Panc1 (cell line): ENCODE data around the gene HPN. TPM values are rescaled to one million over a fixed set of nuclear protein-coding genes. Genes with fewer than 3 reads are reported as not detected.

Source experiments
- ATAC-seq: fragments of 200-7000 bp; cut with Tn5 transposase; 2 replicates; pipeline ENCODE4 v1.9.1; 2020; ENCODE audit warnings: mild to moderate bottlenecking, moderate library complexity
- BruUV-seq: library from RNA; stranded (reverse); fragments of 400-500 nt; replicated peaks from 2 replicates; lab custom pipeline; 2021; lab: Mats Ljungman, UMichigan
- CTCF ChIA-PET: fragments of 300-600 bp; sonication (Branson Sonifier 250); formaldehyde crosslinking; loops from one replicate; lab custom pipeline; 2022; ENCODE audit warnings: antibody characterized with exemption; lab: Charles Lee
- POLR2A ChIA-PET: fragments of 300-600 bp; sonication (Branson Sonifier 250); formaldehyde crosslinking; loops from one replicate; lab custom pipeline; 2022; ENCODE audit warnings: antibody characterized with exemption; lab: Charles Lee
- DNase-seq: peaks from one replicate; pipeline ENCODE4 v3.0.0-alpha.2; 2010; ENCODE audit warnings: low read depth, low spot score
- H3K27ac ChIP-seq: 2 replicates; pipeline ENCODE4 v1.5.1; 2011; ENCODE audit warnings: mild to moderate bottlenecking, low read length, inconsistent platforms
- H3K27me3 ChIP-seq: fragments of 200-500 bp; sonication (Bioruptor generic); 2 replicates; pipeline ENCODE4 v1.6.0; 2014; ENCODE audit warnings: low read length, inconsistent platforms; ENCODE audit not compliant: control insufficient read depth, insufficient read depth
- H3K36me3 ChIP-seq: fragments of 200-500 bp; sonication (Bioruptor generic); 2 replicates; pipeline ENCODE4 v1.5.1; 2014; ENCODE audit warnings: inconsistent platforms, mild to moderate bottlenecking, low read length, moderate library complexity; ENCODE audit not compliant: control insufficient read depth, insufficient read depth
- H3K4me1 ChIP-seq: 2 replicates; pipeline ENCODE4 v1.5.1; 2011; ENCODE audit warnings: inconsistent platforms, mild to moderate bottlenecking, low read length, moderate library complexity; ENCODE audit not compliant: control insufficient read depth, insufficient read depth
- H3K4me3 ChIP-seq, 2 experiments: 2 replicates each; pipeline ENCODE4 v1.5.1; 2011 to 2012; ENCODE audit warnings: low read depth in 2 of 2, low read length in 2 of 2, mild to moderate bottlenecking in 2 of 2, inconsistent platforms in 1 of 2, moderate library complexity in 1 of 2
- H3K9me3 ChIP-seq: fragments of 200-500 bp; sonication (Bioruptor generic); 2 replicates; pipeline ENCODE4 v1.5.1; 2014; ENCODE audit warnings: low read depth, mild to moderate bottlenecking, inconsistent platforms, low read length, moderate library complexity; ENCODE audit not compliant: control insufficient read depth, insufficient read depth
- POLR2AphosphoS5 ChIP-seq: IDR thresholded peaks from 2 replicates; pipeline ENCODE4 v1.6.1; 2012; ENCODE audit warnings: mild to moderate bottlenecking, low read depth, low read length, moderate library complexity
- SIN3A ChIP-seq: IDR thresholded peaks from 2 replicates; pipeline ENCODE4 v1.6.1; 2012; ENCODE audit warnings: low read depth, mild to moderate bottlenecking, low read length, moderate library complexity, borderline replicate concordance; ENCODE audit not compliant: insufficient read depth
- TCF7L2 ChIP-seq: IDR thresholded peaks from 2 replicates; pipeline ENCODE4 v1.6.1; 2011; ENCODE audit warnings: mild to moderate bottlenecking, low read depth, low read length, inconsistent platforms
- in situ Hi-C: cut with HindIII; loops from 2 replicates; pipeline ENCODE4 v1.10.0; 2016; ENCODE audit warnings: low sequenced_read_pairs, low pct_unique_long_range_greater_than_20kb
- intact Hi-C: fragments of 100-400 bp; cut with micrococcal nuclease; formaldehyde crosslinking; loops from one replicate; pipeline ENCODE4 v1.10.0; 2022; ENCODE audit not compliant: unreplicated experiment
- total RNA-seq: library from RNA; stranded (reverse); gene quantifications from one replicate; pipeline ENCODE4 v1.2.1, GENCODE V29; 2021; ENCODE audit not compliant: unreplicated experiment
- TF ChIP-seq, protein P1 (sequence below): fragments of 450-650 bp; IDR thresholded peaks from 2 replicates; pipeline ENCODE4 v1.5.1; 2017; ENCODE audit warnings: mild to moderate bottlenecking
- TF ChIP-seq, protein P2 (sequence below), 2 experiments: IDR thresholded peaks; 2 replicates each; pipeline ENCODE4 v1.6.1; 2011 to 2012; ENCODE audit warnings: low read depth in 2 of 2, control low read depth in 1 of 2, low read length in 1 of 2, mild to moderate bottlenecking in 1 of 2, moderate library complexity in 1 of 2; ENCODE audit not compliant: insufficient read depth in 1 of 2

The HPN gene
- total RNA-seq, 1 experiment from 2014 or later, result 0.08 TPM

DNA sequence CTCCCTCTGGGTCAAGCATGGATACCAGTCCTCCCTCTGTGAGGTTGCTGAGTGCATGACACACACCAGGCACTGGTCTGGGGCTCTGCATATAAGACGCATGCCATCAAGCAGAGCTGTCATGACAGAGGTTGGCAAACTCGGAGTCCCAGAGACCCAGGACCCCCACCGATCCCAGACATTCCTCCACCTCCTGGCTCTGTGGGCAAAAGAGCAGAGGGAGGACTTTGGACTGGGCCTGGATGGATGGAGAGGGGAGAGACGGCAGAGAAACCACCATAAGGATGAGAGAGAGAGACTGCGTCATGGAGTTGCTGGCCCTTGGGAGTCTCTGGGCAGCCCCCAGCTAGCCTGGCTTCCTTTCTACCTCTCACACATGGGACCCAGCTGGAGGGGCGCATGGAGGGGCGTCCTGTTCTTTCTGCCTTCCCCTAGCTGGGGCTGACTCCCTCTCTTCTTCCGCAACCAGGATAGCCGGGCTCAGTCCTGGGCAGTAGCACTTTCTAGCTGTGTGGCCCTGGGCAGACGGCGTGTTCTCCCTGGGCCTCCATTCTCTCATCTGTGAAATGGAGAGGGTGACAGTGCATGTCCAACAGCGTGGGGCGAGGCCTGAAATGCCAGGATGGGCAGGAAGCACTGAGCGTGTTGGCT is 1.6 kb downstream of the HPN start:
- TF ChIP-seq, protein P1, sequence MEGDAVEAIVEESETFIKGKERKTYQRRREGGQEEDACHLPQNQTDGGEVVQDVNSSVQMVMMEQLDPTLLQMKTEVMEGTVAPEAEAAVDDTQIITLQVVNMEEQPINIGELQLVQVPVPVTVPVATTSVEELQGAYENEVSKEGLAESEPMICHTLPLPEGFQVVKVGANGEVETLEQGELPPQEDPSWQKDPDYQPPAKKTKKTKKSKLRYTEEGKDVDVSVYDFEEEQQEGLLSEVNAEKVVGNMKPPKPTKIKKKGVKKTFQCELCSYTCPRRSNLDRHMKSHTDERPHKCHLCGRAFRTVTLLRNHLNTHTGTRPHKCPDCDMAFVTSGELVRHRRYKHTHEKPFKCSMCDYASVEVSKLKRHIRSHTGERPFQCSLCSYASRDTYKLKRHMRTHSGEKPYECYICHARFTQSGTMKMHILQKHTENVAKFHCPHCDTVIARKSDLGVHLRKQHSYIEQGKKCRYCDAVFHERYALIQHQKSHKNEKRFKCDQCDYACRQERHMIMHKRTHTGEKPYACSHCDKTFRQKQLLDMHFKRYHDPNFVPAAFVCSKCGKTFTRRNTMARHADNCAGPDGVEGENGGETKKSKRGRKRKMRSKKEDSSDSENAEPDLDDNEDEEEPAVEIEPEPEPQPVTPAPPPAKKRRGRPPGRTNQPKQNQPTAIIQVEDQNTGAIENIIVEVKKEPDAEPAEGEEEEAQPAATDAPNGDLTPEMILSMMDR, result no peak
- TF ChIP-seq POLR2AphosphoS5, result no peak
- TF ChIP-seq, protein P2, sequence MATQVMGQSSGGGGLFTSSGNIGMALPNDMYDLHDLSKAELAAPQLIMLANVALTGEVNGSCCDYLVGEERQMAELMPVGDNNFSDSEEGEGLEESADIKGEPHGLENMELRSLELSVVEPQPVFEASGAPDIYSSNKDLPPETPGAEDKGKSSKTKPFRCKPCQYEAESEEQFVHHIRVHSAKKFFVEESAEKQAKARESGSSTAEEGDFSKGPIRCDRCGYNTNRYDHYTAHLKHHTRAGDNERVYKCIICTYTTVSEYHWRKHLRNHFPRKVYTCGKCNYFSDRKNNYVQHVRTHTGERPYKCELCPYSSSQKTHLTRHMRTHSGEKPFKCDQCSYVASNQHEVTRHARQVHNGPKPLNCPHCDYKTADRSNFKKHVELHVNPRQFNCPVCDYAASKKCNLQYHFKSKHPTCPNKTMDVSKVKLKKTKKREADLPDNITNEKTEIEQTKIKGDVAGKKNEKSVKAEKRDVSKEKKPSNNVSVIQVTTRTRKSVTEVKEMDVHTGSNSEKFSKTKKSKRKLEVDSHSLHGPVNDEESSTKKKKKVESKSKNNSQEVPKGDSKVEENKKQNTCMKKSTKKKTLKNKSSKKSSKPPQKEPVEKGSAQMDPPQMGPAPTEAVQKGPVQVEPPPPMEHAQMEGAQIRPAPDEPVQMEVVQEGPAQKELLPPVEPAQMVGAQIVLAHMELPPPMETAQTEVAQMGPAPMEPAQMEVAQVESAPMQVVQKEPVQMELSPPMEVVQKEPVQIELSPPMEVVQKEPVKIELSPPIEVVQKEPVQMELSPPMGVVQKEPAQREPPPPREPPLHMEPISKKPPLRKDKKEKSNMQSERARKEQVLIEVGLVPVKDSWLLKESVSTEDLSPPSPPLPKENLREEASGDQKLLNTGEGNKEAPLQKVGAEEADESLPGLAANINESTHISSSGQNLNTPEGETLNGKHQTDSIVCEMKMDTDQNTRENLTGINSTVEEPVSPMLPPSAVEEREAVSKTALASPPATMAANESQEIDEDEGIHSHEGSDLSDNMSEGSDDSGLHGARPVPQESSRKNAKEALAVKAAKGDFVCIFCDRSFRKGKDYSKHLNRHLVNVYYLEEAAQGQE (IDR thresholded peaks at IDR 0.05; ENCODE audit: insufficient read depth in 1 of 2, low read depth in 2 of 2, low read length in 1 of 2), result no peak
- TF ChIP-seq TCF7L2, result no peak
- TF ChIP-seq SIN3A, result no peak
- H3K9me3 ChIP-seq, result no peaks in the 10 kb centered on the region
- H3K4me1 ChIP-seq, result peaks cover 10% of the 10 kb centered on the region
- H3K27me3 ChIP-seq, result no peaks in the 10 kb centered on the region
- ChIA-PET POLR2A (no interaction called here), CTCF (no interaction called here)
- H3K27ac ChIP-seq, result no peak overlapping the region
- in situ Hi-C loops, result no loop called here
- no peaks in the 10 kb centered on the region for H3K36me3 ChIP-seq
- no TSS peak for BruUV-seq
- ATAC-seq (no peak), DNase-seq (no peak)
- H3K4me3 ChIP-seq, result no peak overlapping the region
- intact Hi-C loops, result loop anchor here (10.0 kb wide), 1 partner anchor 52 kb away; no protein-coding TSS in a partner anchor

DNA sequence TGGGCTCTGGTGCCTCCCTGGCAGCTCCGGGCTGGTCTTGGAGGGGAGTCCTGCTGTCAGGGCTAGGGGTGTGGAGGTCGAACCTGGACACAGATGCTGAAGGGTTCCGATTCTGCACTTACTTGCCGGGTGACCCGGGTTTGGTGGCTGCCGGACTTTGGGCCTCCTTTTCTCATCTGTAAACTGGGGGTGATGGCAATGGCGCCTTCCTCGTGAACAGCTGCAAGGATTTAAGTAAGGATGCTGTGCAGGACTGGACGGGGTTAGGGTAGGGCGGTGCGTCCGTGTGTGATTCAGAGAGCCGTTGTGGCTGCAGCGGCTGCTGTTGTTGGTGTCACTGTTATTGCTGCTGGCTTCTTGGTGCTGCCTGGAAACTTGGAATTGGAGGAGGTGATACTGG is 2.4 kb downstream of the HPN start:
- BruUV-seq, result no TSS peak
- Histone ChIP-seq H3K4me3 (no peak overlapping the region), H3K9me3 (no peaks in the 10 kb centered on the region), H3K27me3 (no peaks in the 10 kb centered on the region), H3K27ac (no peak overlapping the region), H3K36me3 (no peaks in the 10 kb centered on the region), H3K4me1 (peaks cover 10% of the 10 kb centered on the region)
- ChIA-PET POLR2A (interaction anchor here (0.6 kb wide), 1 partner anchor 1985 kb away, joined by 4 read pairs; no protein-coding TSS in a partner anchor), CTCF (interaction anchor here (1.0 to 1.5 kb wide), 3 partner anchors 15 to 47 kb away, joined by 3 to 7 read pairs (median 6); no protein-coding TSS in a partner anchor)
- DNase-seq (no peak), ATAC-seq (no peak)
- intact Hi-C loops (loop anchor here (10.0 kb wide), 1 partner anchor 51 kb away; no protein-coding TSS in a partner anchor), in situ Hi-C loops (no loop called here)
- TF ChIP-seq, protein P2 (IDR thresholded peaks at IDR 0.05; ENCODE audit: insufficient read depth in 1 of 2, low read depth in 2 of 2, low read length in 1 of 2), result no peak
- TF ChIP-seq POLR2AphosphoS5 (no peak), TCF7L2 (no peak), SIN3A (no peak)
- TF ChIP-seq, protein P1, result no peak
